Thyroid gland (tissue), 4 donors: ENCODE measurements around the gene SRRT. TPM values are rescaled to one million over a fixed set of nuclear protein-coding genes. Genes with fewer than 3 reads are reported as not detected.
"Not testable (repeated sequence)": the region's sequence is repeated elsewhere in the genome, so short reads cannot be mapped to it uniquely, and the experiment has no call there.

Source experiments
- DNase-seq, 2 donors: peaks; one replicate each; pipeline ENCODE4 v3.0.0-alpha.2; 2019
- H3K27ac ChIP-seq, 3 donors: fragments of 200-600 bp; sonication (generic); 1 replicate in 2 of 3; 2 replicates in 1 of 3; pipeline ENCODE4 v1.5.1; 2016 to 2019; ENCODE audit warnings: mild to moderate bottlenecking in 1 of 3, moderate library complexity in 1 of 3
- H3K27me3 ChIP-seq: fragments of 200-600 bp; sonication (generic); one replicate; pipeline ENCODE4 v1.5.1; 2019
- H3K36me3 ChIP-seq, 2 donors: fragments of 200-600 bp; sonication (generic); one replicate each; pipeline ENCODE4 v1.5.1; 2016 to 2019
- H3K4me1 ChIP-seq, 2 donors: fragments of 200-600 bp; sonication (generic); one replicate each; pipeline ENCODE4 v1.5.1; 2017 to 2019
- H3K4me3 ChIP-seq, 3 donors: fragments of 200-600 bp; sonication (generic); replicated peaks in 1 of 3; 1 replicate in 2 of 3; 2 replicates in 1 of 3; pipeline ENCODE4 v1.5.1; 2016; ENCODE audit warnings: mild to moderate bottlenecking in 1 of 3
- H3K9me3 ChIP-seq: fragments of 200-600 bp; sonication (generic); one replicate; pipeline ENCODE4 v1.5.1; 2017
- CTCF ChIP-seq, 6 experiments: fragments of 200-600 bp in 3 of 6; fragments of 450-650 bp in 3 of 6; sonication (generic) in 3 of 6; IDR thresholded peaks; one replicate each; pipeline ENCODE4 v1.5.1; 2016 to 2019; ENCODE audit warnings: antibody characterized with exemption in 6 of 6, mild to moderate bottlenecking in 2 of 6, inconsistent platforms in 1 of 6, moderate library complexity in 1 of 6
- POLR2A ChIP-seq, 2 donors: fragments of 450-650 bp; IDR thresholded peaks; one replicate each; pipeline ENCODE4 v1.6.1; 2017; ENCODE audit warnings: antibody characterized with exemption in 2 of 2, mild to moderate bottlenecking in 2 of 2, moderate library complexity in 1 of 2
- WGBS, 2 donors: methylation state at CpG; one replicate each; pipeline ENCODE4 v1.1.5; 2017; 5-methylcytosine and 5-hydroxymethylcytosine counted together
- intact Hi-C: fragments of 100-400 bp; cut with DNase I; formaldehyde crosslinking; loops from one replicate; pipeline ENCODE4 v1.15.1; 2023
- microRNA-seq: library from miRNA; unstranded; fragments of <30 nt; microRNA quantifications from one replicate; pipeline ENCODE4, GENCODE V29; 2016
- small RNA-seq: library from RNA; depleted of rRNA; stranded (forward); fragments of <200 nt; gene quantifications from one replicate; pipeline ENCODE3, GENCODE V24; 2016
- total RNA-seq, 4 donors: library from RNA; depleted of rRNA; stranded (reverse); fragments of >200 nt; gene quantifications; one replicate each; pipeline ENCODE4 v1.2.3, GENCODE V29; 2016

Gene SRRT
- total RNA-seq, 4 donors from 2014 or later, result 62.5 to 109 (median 93.2) TPM

GRCh38 chr7:100921039-100921438, 46.1 kb downstream of the SRRT start:
- Histone ChIP-seq H3K9me3 (no peaks in the 10 kb centered on the region), H3K4me1 (no peaks in the 10 kb centered on the region), H3K36me3 (no peaks in the 10 kb centered on the region), H3K27ac (no peak overlapping the region), H3K4me3 (no peak overlapping the region), H3K27me3 (no peaks in the 10 kb centered on the region)
- intact Hi-C loops, result no loop called here
- no peak for DNase-seq
- no peak for TF ChIP-seq POLR2A (IDR thresholded peaks at IDR 0.05)
- no peak for TF ChIP-seq CTCF (IDR thresholded peaks at IDR 0.05)

DNA sequence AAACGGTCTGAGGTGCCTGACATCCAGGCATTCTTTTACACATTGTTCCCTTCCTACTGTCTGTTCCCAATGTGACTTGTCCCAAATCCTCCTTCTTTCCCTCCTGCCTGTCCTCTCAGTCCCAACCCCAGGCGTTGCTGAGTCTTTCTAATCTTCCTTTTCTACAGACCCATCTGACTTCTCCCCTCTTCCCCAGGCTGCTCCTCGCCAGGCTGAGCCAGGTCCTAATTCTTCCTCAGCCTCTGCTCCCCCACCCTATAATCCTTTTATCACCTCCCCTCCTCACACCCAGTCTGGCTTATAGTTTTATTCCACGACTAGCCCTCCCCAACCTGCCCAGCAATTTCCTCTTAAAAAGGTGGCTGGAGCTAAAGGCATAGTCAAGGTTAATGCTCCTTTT, 48.7 kb downstream of the SRRT start:
- H3K4me3 ChIP-seq, H3K27ac ChIP-seq, H3K36me3 ChIP-seq, H3K27me3 ChIP-seq, H3K4me1 ChIP-seq, H3K9me3 ChIP-seq, DNase-seq, intact Hi-C loops: not testable (repeated sequence)
- 61 to 65% methylated on average over 4 of the region's 4 CpGs for WGBS, 2 donors

GRCh38 chr7:100929808-100930174, 54.9 kb downstream of the SRRT start:
- Histone ChIP-seq H3K27me3 (no peaks in the 10 kb centered on the region), H3K36me3 (no peaks in the 10 kb centered on the region), H3K27ac (no peak overlapping the region), H3K4me3 (no peak overlapping the region), H3K4me1 (no peaks in the 10 kb centered on the region), H3K9me3 (no peaks in the 10 kb centered on the region)
- DNase-seq, result no peak
- WGBS, 2 donors, result 85 to 100% methylated on average over 1 of the region's 1 CpG
- intact Hi-C loops, result no loop called here
- no peak for TF ChIP-seq CTCF (IDR thresholded peaks at IDR 0.05)
- TF ChIP-seq POLR2A (IDR thresholded peaks at IDR 0.05), result no peak

DNA sequence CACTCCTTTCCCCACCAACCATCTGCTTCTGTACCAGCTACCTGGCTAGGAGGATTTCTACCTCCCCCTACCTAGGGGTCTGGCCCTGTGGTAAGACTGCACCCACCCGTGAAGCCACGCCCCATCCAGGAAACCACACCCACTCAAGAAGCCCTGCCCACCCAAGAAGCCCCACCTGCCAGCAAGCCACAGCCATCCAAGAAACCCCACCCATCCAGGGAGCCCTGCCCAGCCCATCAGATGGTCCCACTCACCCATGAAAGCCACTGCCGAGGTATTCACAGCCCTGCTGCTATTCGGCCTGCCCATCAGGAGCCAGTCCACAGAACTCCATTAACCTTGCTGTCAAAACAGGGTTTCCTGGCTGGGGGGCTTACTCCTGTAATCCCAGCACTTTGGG, 58.8 kb downstream of the SRRT start:
- Histone ChIP-seq H3K4me3 (no peak overlapping the region), H3K4me1 (no peaks in the 10 kb centered on the region), H3K36me3 (no peaks in the 10 kb centered on the region), H3K27me3 (no peaks in the 10 kb centered on the region), H3K27ac (no peak overlapping the region), H3K9me3 (no peaks in the 10 kb centered on the region)
- TF ChIP-seq CTCF (IDR thresholded peaks at IDR 0.05), result no peak
- TF ChIP-seq POLR2A (IDR thresholded peaks at IDR 0.05), result no peak
- DNase-seq, result no peak
- 53 to 72% methylated on average over 4 of the region's 4 CpGs for WGBS, 2 donors
- intact Hi-C loops, result no loop called here

DNA sequence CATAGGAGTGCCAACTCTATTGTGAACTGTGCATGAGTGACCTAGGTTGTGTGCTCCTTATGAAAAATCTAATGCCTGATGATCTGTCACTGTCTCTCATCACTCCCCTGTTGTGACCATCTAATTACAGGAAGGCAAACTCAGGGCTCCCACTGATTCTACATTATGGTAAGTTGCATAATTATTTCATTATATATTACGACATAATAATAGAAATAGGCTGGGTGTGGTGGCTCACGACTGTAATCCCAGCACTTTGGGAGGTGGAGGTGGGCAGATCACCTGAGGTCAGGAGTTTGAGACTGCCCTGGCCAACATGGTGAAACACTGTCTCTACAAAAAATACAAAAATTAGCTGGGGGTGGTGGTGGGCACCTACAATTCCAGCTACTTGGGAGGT, 60.5 kb downstream of the SRRT start:
- intact Hi-C loops, H3K27me3 ChIP-seq, H3K36me3 ChIP-seq, DNase-seq, H3K4me3 ChIP-seq, H3K9me3 ChIP-seq, H3K4me1 ChIP-seq, H3K27ac ChIP-seq: not testable (repeated sequence)
- WGBS, 2 donors, result 79 to 85% methylated on average over 2 of the region's 2 CpGs

DNA sequence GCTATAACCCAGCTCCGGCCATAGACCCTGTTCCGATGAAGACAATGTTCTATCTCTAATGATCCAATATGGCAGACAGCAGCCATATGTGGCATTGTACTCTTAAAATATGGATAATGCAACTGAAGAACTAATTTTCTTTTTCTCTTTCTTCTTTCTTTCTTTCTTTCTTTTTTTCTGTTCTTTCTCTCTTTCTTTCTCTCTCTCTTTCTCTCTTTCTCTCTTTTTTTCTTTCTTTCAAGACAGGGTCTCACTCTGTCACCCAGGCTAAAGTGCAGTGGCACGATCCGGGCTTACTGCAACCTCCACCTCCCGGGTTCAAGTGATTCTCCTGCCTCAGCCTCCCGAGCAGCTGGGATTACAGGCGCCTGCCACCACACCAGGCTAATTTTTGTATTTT, 61.3 kb downstream of the SRRT start:
- H3K36me3 ChIP-seq, H3K4me3 ChIP-seq, DNase-seq, H3K27ac ChIP-seq, H3K27me3 ChIP-seq, intact Hi-C loops, H3K9me3 ChIP-seq, H3K4me1 ChIP-seq: not testable (repeated sequence)
- 85 to 93% methylated on average over 7 of the region's 7 CpGs for WGBS, 2 donors

Small RNA genes lying within 50 kb of the gene (microRNA-seq; reads per million reads assigned to microRNA genes)
- gene MIR6875, result not detected

Small RNA genes lying within 50 kb of the gene (small RNA-seq; reads per million reads assigned to genes)
- gene RN7SL549P, result not detected
- gene RPS29P15, result not detected

Other genes starting within 250 kb of the SRRT start
- gene TFR2, start 233.6 kb upstream of the SRRT start, total RNA-seq, result under 1 TPM in 2 of 4 donors, not detected in 2; 0.22 to 0.27 TPM
- under 1 TPM in 1 of 4 donors, not detected in 3; 0.93 TPM for gene ACTL6B, start 218.7 kb upstream of the SRRT start, total RNA-seq
- 100 to 1,000 TPM; 168 to 221 (median 186) TPM for gene GNB2, start 201.4 kb upstream of the SRRT start, total RNA-seq
- 10 to 100 TPM; 30.5 to 46.9 (median 35.3) TPM for gene GIGYF1, start 180.9 kb upstream of the SRRT start, total RNA-seq
- 10 to 100 TPM; 15.8 to 44.8 (median 21.0) TPM for gene POP7, start 169.0 kb upstream of the SRRT start, total RNA-seq
- not detected for gene EPO, start 154.6 kb upstream of the SRRT start, total RNA-seq
- gene ZAN, start 141.5 kb upstream of the SRRT start, total RNA-seq, result under 1 TPM in 2 of 4 donors, not detected in 2; under 0.01 TPM
- gene EPHB4, start 47.6 kb upstream of the SRRT start, total RNA-seq, result 10 to 100 TPM; 27.9 to 38.0 (median 35.1) TPM
- 10 to 100 TPM; 15.2 to 27.9 (median 17.2) TPM for gene SLC12A9, start 22.4 kb upstream of the SRRT start, total RNA-seq
- 100 to 1,000 TPM in 3 of 4 donors, 10 to 100 TPM in 1; 64.5 to 122 (median 109) TPM for gene TRIP6, start 7.7 kb upstream of the SRRT start, total RNA-seq
- 10 to 100 TPM in 1 of 4 donors, 1 to 10 TPM in 3; 7.4 to 10.4 (median 8.9) TPM for gene UFSP1, start 14.6 kb downstream of the SRRT start, total RNA-seq
- gene ACHE, start 20.8 kb downstream of the SRRT start, total RNA-seq, result 1 to 10 TPM; 1.0 to 4.8 (median 1.8) TPM
- under 1 TPM; under 0.01 to 0.29 (median 0.22) TPM for gene MUC3A, start 74.4 kb downstream of the SRRT start, total RNA-seq
- gene MUC12, start 94.5 kb downstream of the SRRT start, total RNA-seq, result not detected
- gene MUC17, start 145.0 kb downstream of the SRRT start, total RNA-seq, result not detected
- gene TRIM56, start 210.4 kb downstream of the SRRT start, total RNA-seq, result 10 to 100 TPM; 19.6 to 36.4 (median 28.5) TPM